LoVo (cell line): ENCODE data around the gene ZDHHC14.
"Not testable (repeated sequence)": the region's sequence is repeated elsewhere in the genome, so short reads cannot be mapped to it uniquely, and the experiment has no call there.

Experiments
- DNase-seq: peaks from one replicate; pipeline ENCODE4 v3.0.0-alpha.2; 2016; ENCODE audit warnings: low spot score

Gene ZDHHC14

DNA sequence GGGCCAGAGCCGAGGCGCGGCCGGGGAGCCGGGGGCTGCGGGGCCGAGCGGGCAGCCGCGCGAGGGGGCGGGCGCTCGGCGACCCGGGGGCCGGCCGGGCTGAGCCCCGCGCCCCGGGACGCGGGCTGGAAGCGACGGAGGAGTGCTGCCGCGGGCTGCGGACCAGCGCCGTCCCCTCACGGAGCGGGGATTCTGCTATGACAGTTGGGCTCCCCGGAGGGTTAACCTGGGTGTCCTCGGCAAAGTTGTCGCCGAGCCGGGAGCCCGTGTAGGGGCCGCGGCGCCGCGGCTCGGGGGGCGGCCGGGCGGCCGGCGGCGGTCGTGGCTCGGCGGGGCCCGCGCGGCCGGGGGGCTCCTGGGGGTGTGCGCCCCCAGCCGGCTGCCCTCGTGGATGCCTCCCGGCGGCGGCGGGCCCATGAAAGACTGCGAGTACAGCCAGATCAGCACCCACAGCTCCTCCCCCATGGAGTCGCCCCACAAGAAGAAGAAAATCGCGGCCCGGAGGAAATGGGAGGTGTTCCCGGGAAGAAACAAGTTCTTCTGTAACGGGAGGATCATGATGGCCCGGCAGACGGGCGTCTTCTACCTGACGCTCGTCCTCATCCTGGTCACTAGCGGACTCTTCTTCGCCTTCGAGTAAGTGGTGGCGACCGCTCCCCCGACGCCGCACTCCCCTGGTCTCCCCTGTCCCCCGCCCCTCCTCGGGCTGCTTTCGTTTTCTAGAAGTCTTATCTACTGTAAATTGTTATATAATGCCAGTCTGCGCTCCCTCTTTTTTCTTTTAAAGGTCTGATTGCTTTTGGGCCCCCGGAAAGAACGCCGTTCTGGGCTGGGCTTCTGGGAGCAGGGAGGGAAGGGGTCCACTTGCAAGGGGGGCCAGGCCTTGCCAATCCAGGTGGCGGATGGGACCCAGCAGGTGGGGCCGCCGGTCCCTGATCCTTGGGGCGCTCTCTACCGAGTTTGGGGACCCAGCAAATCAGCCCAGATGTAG, 936 bp downstream of the ZDHHC14 start:
- DNase-seq = peak; percentile 56

DNA sequence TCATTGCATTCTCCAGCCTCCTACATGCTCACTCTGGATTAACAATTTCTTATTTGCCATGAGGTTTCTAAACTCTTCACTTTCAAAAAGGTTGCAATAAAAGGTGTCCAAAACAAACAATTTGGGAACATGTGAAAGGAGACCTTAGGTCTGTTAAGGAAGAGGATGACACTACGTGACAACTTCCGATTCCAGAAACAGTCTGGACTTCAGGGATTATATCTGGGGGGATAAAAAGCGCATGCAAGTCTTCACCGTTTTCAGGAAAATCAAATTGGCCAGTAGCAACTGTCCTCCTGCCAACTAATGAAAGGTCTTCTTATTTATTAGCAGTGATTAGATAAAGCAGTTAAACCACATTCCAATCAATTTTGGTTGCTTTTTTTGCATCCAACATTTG, 1.8 kb downstream of the ZDHHC14 start:
- DNase-seq = no peak

GRCh38 chr6:157383471-157383870, 2.5 kb downstream of the ZDHHC14 start:
- DNase-seq = no peak

- not testable (repeated sequence) for DNase-seq
Observed at GRCh38 chr6:157384962-157385361, 4.0 kb downstream of the ZDHHC14 start.

DNA sequence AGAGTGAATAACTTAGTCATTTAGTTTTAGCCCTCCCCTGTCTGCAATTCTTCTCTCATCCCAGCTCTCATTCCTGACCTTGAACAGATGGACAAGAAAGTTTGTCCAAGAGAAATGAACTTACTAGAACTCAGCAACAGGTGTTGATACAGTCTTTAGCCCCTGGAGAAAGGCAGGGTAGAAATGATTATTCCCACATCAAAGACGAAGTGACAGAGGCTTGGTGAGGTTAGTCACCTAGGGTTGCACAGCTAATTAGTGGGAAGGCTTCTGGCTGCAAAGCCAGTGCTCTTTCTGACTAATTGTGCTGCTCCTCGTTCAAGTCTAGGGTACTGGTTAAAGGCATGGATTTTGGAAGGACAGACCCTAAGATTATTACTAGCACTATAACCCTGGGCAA, 4.5 kb downstream of the ZDHHC14 start:
- DNase-seq = no peak

DNA sequence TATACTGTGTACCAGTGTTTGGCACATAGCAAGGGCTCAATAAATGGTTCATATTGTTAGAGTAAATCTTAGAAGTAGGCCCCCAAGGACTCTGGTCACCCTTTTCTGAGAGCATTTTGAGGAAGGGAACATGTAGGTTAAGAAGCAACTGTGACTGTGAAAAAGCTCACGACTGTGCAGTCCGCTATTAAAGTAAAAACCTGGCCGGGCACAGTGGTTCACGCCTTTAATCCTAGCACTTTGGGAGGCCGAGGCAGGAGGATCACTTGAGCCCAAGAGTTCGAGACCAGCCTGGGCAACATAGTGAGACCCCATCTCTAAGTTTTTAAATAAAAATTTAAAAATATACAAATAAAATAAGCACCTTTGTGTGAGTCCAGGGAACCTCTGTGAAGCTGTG, 5.0 kb downstream of the ZDHHC14 start:
- DNase-seq = no peak

- no peak for DNase-seq
Observed at GRCh38 chr6:157386454-157386853, 5.5 kb downstream of the ZDHHC14 start.

DNA sequence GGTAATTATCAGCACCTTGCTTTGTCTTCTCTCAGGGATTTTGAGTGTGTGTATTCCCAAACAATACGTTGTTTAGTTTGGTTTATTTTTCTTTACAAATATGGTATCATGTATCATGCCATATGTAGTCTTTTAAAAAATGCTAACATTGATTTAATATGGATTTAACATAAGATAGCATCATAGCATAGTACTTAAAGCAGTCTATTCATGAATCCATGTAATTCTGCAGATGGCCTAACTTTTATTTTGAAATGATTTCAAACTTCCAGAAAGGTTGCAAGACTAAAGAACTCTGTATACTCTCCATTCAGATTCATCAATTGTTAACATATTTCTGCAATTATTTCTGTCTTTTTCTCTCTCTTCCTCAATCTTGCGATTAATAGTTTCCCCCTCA, 7.9 kb downstream of the ZDHHC14 start:
- DNase-seq = no peak

DNA sequence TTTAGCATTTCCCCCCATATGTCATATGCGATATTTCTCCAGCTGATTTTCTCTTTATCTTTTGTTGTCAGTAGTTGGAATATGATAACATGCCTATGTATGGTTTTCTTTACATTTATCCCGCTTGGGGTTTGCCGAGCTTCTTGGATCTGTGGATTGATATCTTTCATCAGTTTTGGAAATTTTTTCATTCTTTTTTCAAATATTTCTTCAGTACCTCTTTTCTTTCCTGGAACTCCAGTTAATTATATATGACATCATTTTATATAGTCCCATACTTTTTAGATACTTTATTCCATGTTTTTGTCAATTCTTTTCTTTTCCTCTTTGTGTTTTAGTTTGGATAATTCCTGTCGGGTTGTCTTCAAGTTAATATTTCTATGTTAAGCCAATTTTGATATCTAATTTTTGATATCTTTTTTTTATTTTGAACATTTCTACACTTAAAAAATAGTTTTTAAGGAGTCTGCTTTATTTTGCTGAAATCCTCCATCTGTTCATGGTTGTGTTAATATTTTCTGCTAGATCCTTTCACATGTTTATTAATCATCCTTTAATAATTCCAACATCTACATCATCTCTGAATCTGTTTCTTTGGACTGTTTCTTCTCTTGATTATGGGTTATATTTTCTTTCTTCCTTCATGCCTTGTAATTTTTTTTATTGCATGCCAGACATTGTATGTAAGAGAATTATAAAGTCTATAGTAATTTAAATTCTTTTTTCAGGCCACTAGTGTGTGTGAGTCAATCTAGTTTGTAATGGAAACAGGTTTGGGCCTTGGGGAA, 9.5 kb downstream of the ZDHHC14 start:
- no peak for DNase-seq

GRCh38 chr6:157392927-157393668, 12.1 kb downstream of the ZDHHC14 start:
- peak; percentile 72 for DNase-seq

GRCh38 chr6:157393669-157394327, 12.8 kb downstream of the ZDHHC14 start:
- no peak for DNase-seq

GRCh38 chr6:157395199-157395598, 14.2 kb downstream of the ZDHHC14 start:
- DNase-seq = not testable (repeated sequence)

DNA sequence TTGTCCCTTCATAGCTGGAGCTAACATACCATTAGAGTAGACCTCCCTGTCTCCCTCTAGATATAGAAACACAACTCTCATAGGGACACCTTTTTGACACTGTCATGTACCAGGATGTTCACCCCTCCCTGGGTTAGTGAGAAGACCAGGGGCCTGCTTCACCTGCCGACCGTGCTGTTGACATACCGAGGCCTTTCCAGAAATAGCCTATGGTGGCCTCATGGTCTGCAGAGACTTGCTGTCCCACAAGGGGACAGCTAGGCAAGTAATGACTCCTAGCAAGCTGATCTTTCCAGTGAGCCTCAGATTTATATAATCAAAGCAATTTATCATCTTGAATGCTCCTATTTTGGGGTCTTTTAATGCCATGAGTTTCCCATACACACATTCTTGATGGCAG, 15.0 kb downstream of the ZDHHC14 start:
- no peak for DNase-seq

DNA sequence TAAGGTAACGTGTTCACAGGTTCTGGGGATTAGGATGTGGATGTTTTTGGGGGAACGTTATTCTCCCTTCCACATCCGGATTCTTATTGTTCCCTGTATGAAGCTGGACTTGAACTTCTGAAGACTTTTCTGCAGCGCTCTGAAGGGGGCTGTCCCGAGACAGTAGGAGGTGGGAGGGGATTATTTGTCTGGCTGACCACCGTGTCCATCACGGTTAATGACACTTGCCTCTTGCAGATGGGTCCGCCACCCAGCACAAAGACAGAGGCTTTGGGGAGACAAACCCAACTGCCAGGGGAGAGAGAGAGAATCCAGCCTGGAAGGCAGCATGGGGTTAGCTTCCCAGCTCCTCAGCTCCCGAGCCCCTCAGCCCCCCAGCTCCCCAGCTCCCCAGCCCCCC, 16.7 kb downstream of the ZDHHC14 start:
- no peak for DNase-seq

DNA sequence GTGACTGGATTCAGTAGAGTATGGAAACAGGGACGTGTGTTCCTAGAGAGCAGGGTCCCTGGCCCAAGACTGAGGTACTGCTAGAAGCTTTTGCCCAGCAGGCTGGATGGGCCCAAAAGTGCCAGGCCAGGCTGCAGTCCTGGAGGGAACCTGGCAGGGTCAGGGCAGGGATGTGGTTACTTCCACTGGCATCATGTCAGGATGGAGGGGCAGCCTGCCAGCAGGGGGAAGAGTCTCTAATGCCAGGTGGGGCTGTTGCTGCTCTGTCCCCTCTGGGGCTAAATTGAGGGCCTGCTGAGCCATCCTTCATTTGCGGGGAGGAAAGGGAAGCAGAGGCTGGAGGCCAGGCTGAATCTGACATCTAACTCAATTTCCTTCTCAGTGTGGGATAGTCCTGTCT, 17.2 kb downstream of the ZDHHC14 start:
- no peak for DNase-seq

DNA sequence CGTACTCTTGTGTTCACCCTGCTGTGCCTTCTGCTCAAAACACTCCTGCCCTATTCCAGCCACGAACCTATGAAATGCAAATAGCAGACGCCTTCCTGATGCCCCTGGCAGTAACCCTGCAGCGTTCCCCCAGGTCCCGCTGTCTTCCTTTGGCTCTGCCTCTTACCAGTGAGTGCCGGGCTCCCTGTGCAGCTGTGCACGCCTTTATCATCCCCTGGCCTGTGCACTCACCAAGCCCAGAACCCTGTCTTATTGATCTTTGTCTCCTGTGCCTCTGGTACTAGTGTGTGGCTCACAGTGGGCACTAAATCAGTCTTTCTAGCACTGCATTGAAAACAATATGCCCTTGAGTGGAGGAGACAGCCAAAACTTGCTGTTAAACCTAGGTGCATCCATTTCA, 19.7 kb downstream of the ZDHHC14 start:
- no peak for DNase-seq

DNA sequence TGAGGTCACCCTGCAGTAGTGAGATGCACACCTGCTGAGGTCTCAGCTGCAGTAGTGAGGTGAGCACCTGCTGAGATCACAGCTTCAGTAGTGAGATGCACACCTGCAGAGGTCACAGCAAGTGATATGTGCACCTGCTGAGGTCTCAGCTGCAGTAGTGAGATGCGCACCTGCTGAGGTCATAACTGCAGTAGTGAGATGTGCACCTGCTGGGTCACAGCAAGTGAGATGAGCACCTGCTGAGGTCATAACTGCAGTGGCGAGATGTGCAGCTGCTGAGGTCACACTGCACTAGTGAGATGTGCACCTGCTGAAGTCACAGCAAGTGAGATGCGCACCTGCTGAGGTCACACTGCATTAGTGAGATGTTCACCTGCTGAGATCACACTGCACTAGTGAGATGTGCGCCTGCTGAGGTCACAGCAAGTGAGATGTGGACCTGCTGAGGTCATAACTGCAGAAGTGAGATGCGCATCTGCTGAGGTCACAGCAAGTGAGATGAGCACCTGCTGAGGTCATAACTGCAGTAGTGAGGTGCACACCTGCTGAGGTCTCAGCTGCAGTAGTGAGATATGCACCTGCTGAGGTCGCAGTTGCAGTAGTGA, 20.8 kb downstream of the ZDHHC14 start:
- DNase-seq = no peak

DNA sequence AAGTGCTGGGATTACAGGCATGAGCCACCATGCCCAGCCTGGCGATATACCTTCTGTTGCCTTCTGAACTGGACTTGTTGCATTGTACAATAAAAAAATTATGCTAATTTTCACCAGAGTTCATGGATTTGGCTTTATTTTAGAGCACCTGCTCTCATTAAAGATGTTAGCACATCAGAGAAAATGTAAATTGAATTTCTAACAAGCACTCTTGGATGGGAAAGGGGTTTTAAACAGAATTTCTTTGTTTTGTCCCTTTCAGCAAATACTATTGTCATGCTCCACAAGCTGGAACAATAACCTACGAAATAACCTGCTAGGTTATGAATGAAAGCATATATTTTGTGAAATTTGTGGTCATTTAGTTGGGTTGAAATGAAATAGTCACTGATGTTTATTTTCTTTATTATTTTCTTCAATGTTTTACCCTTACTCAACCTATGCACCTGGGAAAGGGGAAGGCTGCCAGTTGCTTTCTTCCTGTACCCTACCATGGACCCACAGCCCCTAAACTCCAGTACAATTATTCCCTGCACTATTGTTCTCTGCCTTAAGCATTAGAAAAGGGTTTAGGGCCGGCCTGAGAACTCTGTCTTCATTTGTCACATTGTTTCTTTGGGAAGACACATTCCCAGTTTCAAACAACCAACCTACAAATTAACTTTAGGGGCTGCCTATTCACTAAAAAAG, 22.2 kb downstream of the ZDHHC14 start:
- no peak for DNase-seq

- no peak for DNase-seq
Observed at GRCh38 chr6:157403686-157404051, 22.7 kb downstream of the ZDHHC14 start.

- no peak for DNase-seq
Observed at GRCh38 chr6:157405986-157406385, 25.0 kb downstream of the ZDHHC14 start.

GRCh38 chr6:157406661-157407060, 25.7 kb downstream of the ZDHHC14 start:
- DNase-seq = no peak
